ENCODE results near the gene NRSN1. TPM values are rescaled to one million over a fixed set of nuclear protein-coding genes. Genes with fewer than 3 reads are reported as not detected.

NRSN1 gene
- total RNA-seq, 1 experiment from 2014 or later, result not detected

GRCh38 chr6:24078200-24078599, 47.8 kb upstream of the NRSN1 start:
- H3K18ac ChIP-seq (ENCODE audit: insufficient read length, low read depth, low read length), result no peak overlapping the region
- no peak overlapping the region for H3K14ac ChIP-seq (ENCODE audit: insufficient read depth, low read length)
- H2BK120ac ChIP-seq (ENCODE audit: low read depth, low read length, poor library complexity, severe bottlenecking), result no peak overlapping the region
- H4K8ac ChIP-seq (replicated peaks; ENCODE audit: insufficient read length, low read depth, low read length), result no peak overlapping the region
- H3K79me2 ChIP-seq (ENCODE audit: insufficient read depth, low read length), result no peaks in the 10 kb centered on the region
- H3K4me1 ChIP-seq (ENCODE audit: insufficient read depth, low read length), result no peaks in the 10 kb centered on the region
- Mint-ChIP-seq H3K9me3 (peaks cover 14 to 20% of the 10 kb centered on the region in 2 experiments), H3K27ac (no peak overlapping the region), H3K36me3 (ENCODE audit: insufficient read depth in 1 of 3, low read depth in 3 of 3) (peaks cover 6 to 14% (median 10%) of the 10 kb centered on the region in 3 experiments; a peak in 6 of 7 replicates), H3K4me1 (no peaks in the 10 kb centered on the region), H3K4me3 (no peak overlapping the region), H3K27me3 (ENCODE audit: low read depth) (no peaks in the 10 kb centered on the region)
- H3K9ac ChIP-seq (ENCODE audit: extremely low read depth, insufficient read length, low read length), result no peak overlapping the region
- H2AFZ ChIP-seq (ENCODE audit: low read length), result no peak overlapping the region
- H4K5ac ChIP-seq (ENCODE audit: insufficient read length, low read depth, low read length), result no peak overlapping the region
- no peak overlapping the region for H2BK5ac ChIP-seq (ENCODE audit: insufficient read length, low read length)
- H2BK12ac ChIP-seq (ENCODE audit: insufficient read length, low read depth, low read length), result no peak overlapping the region
- DNase-seq, result no peak
- no peaks in the 10 kb centered on the region for H3K9me3 ChIP-seq (ENCODE audit: control insufficient read depth, low read depth, low read length)
- no peak overlapping the region for H2BK15ac ChIP-seq (ENCODE audit: low read depth, low read length)
- H3K79me1 ChIP-seq (ENCODE audit: insufficient read depth, low read depth, low read length, poor library complexity, severe bottlenecking), result no peaks in the 10 kb centered on the region
- no peak overlapping the region for H3K56ac ChIP-seq (ENCODE audit: insufficient read length, low read depth, low read length)
- H3T11ph ChIP-seq (ENCODE audit: low read length), result no peak overlapping the region
- TF ChIP-seq, protein P1, sequence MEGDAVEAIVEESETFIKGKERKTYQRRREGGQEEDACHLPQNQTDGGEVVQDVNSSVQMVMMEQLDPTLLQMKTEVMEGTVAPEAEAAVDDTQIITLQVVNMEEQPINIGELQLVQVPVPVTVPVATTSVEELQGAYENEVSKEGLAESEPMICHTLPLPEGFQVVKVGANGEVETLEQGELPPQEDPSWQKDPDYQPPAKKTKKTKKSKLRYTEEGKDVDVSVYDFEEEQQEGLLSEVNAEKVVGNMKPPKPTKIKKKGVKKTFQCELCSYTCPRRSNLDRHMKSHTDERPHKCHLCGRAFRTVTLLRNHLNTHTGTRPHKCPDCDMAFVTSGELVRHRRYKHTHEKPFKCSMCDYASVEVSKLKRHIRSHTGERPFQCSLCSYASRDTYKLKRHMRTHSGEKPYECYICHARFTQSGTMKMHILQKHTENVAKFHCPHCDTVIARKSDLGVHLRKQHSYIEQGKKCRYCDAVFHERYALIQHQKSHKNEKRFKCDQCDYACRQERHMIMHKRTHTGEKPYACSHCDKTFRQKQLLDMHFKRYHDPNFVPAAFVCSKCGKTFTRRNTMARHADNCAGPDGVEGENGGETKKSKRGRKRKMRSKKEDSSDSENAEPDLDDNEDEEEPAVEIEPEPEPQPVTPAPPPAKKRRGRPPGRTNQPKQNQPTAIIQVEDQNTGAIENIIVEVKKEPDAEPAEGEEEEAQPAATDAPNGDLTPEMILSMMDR (conservative IDR thresholded peaks at IDR 0.05), result no peak
- no peak overlapping the region for H2AK5ac ChIP-seq (ENCODE audit: insufficient read length, low read length)
- H3K27ac ChIP-seq (ENCODE audit: insufficient read length, low read depth, low read length), result no peak overlapping the region
- no peak overlapping the region for H3K23ac ChIP-seq (ENCODE audit: insufficient read length, low read depth, low read length)
- H3K27me3 ChIP-seq (ENCODE audit: insufficient read depth, low read length), result no peaks in the 10 kb centered on the region
- H4K91ac ChIP-seq (ENCODE audit: insufficient read length, low read depth, low read length), result no peak overlapping the region
- WGBS (ENCODE audit: extremely low coverage, insufficient read length, low lambda C conversion rate), result no CpG with 5 or more reads among the region's 3 CpGs
- no peaks in the 10 kb centered on the region for H4K20me1 ChIP-seq (ENCODE audit: control insufficient read depth, insufficient read depth, insufficient read length)
- H3K23me2 ChIP-seq (ENCODE audit: insufficient read length, low read depth, low read length, poor library complexity, severe bottlenecking), result no peaks in the 10 kb centered on the region
- no peak overlapping the region for H2BK20ac ChIP-seq (ENCODE audit: low read depth, low read length, poor library complexity, severe bottlenecking)
- no peak overlapping the region for H3K4me2 ChIP-seq (ENCODE audit: insufficient read depth, insufficient read length, low read length)
- H3K4ac ChIP-seq (ENCODE audit: low read depth, low read length), result no peak overlapping the region
